H1 (cell line): ENCODE results near the gene GUF1. TPM values are rescaled to one million over a fixed set of nuclear protein-coding genes. Genes with fewer than 3 reads are reported as not detected.

ENCODE experiments used
- CTCF ChIA-PET: fragments of 300-600 bp; sonication (Branson Sonifier 250); formaldehyde crosslinking; loops from one replicate; lab custom pipeline; 2021; ENCODE audit not compliant: partially characterized antibody; lab: Charles Lee
- POLR2A ChIA-PET: fragments of 300-600 bp; sonication (Branson Sonifier 250); formaldehyde crosslinking; loops from one replicate; lab custom pipeline; 2021; ENCODE audit warnings: inconsistent platforms; ENCODE audit not compliant: partially characterized antibody; lab: Charles Lee
- DNase-seq, 2 experiments: peaks; one replicate each; pipeline versions ENCODE4 v3.0.0 to v3.0.0-alpha.2; 2010 to 2022; ENCODE audit warnings: low spot score in 2 of 2, low read depth in 1 of 2, mixed read lengths in 1 of 2
- FAIRE-seq: peaks from 2 replicates; lab custom pipeline; 2011; peaks lifted over from hg19 to GRCh38; lab: Jason Lieb, UNC
- H2AFZ ChIP-seq: 2 replicates; pipeline ENCODE4 v1.8.1; 2012; ENCODE audit warnings: low read length, inconsistent platforms
- H2AK5ac ChIP-seq: 2 replicates; pipeline ENCODE4 v1.6.1; 2013; ENCODE audit warnings: low read depth, low read length
- H2BK120ac ChIP-seq: replicated peaks from 2 replicates; pipeline ENCODE3; 2013; ENCODE audit warnings: low read depth, low read length, inconsistent platforms
- H2BK12ac ChIP-seq: 2 replicates; pipeline ENCODE4 v1.6.1; 2013; ENCODE audit warnings: low read depth, low read length
- H2BK15ac ChIP-seq: 2 replicates; pipeline ENCODE4 v1.6.1; 2013; ENCODE audit warnings: low read length
- H2BK20ac ChIP-seq: 2 replicates; pipeline ENCODE4 v1.6.1; 2013; ENCODE audit warnings: low read length
- H2BK5ac ChIP-seq: 2 replicates; pipeline ENCODE4 v1.6.1; 2013; ENCODE audit warnings: low read depth, low read length
- H3K14ac ChIP-seq: 2 replicates; pipeline ENCODE4 v1.6.1; 2013; ENCODE audit warnings: inconsistent platforms; ENCODE audit not compliant: insufficient read length
- H3K18ac ChIP-seq: 2 replicates; pipeline ENCODE4 v1.6.1; 2013; ENCODE audit warnings: low read length; ENCODE audit errors: extremely low read depth
- H3K23ac ChIP-seq: 2 replicates; pipeline ENCODE4 v1.6.1; 2013; ENCODE audit warnings: inconsistent platforms; ENCODE audit not compliant: insufficient read length
- H3K23me2 ChIP-seq: 2 replicates; pipeline ENCODE4 v1.6.1; 2013; ENCODE audit warnings: low read depth, low read length
- H3K27ac ChIP-seq: 2 replicates; pipeline ENCODE4 v1.6.1; 2011; ENCODE audit warnings: low read depth, low read length, inconsistent platforms
- H3K27me3 ChIP-seq, 4 experiments: replicated peaks in 1 of 4; 1 replicate in 1 of 4; 2 replicates in 3 of 4; pipeline versions ENCODE4 v1.6.1 to v1.8.1; 2011 to 2013; ENCODE audit warnings: low read length in 3 of 4, mild to moderate bottlenecking in 3 of 4, inconsistent platforms in 2 of 4, mixed read lengths in 2 of 4, moderate library complexity in 1 of 4; ENCODE audit not compliant: control insufficient read depth in 3 of 4, insufficient read depth in 3 of 4; ENCODE audit errors: extremely low read depth in 1 of 4
- H3K36me3 ChIP-seq, 4 experiments: 2 replicates each; pipeline versions ENCODE4 v1.6.1 to v1.8.1; 2011 to 2013; ENCODE audit warnings: mild to moderate bottlenecking in 4 of 4, low read length in 3 of 4, moderate library complexity in 2 of 4, control low read depth in 1 of 4, inconsistent platforms in 1 of 4; ENCODE audit not compliant: insufficient read depth in 4 of 4, control insufficient read depth in 2 of 4
- H3K4ac ChIP-seq: replicated peaks from 2 replicates; pipeline ENCODE3; 2013; ENCODE audit warnings: low read length, low read depth, mixed read lengths, inconsistent platforms; ENCODE audit not compliant: insufficient read length
- H3K4me1 ChIP-seq, 4 experiments: replicated peaks in 1 of 4; 1 replicate in 1 of 4; 2 replicates in 3 of 4; pipeline versions ENCODE4 v1.6.1 to v1.8.1; 2011 to 2013; ENCODE audit warnings: low read length in 3 of 4, inconsistent platforms in 2 of 4, mixed read lengths in 1 of 4; ENCODE audit not compliant: insufficient read depth in 4 of 4, control insufficient read depth in 3 of 4
- H3K4me2 ChIP-seq, 2 experiments: 2 replicates each; pipeline versions ENCODE4 v1.6.1 to v1.8.1; 2011 to 2013; ENCODE audit warnings: low read depth in 2 of 2, low read length in 2 of 2, control low read depth in 1 of 2, inconsistent platforms in 1 of 2, mild to moderate bottlenecking in 1 of 2; ENCODE audit not compliant: insufficient read depth in 1 of 2
- H3K4me3 ChIP-seq, 4 experiments: fragments of 200-600, 300-600 bp in 1 of 4; sonication (generic), shearing (Covaris generic), sonication (Bioruptor Twin) in 1 of 4; 2 replicates each; pipeline versions ENCODE4 v1.5.1 to v1.8.1; 2011 to 2016; ENCODE audit warnings: low read length in 4 of 4, low read depth in 3 of 4, control low read depth in 2 of 4, inconsistent platforms in 2 of 4, mild to moderate bottlenecking in 2 of 4, mixed read lengths in 1 of 4, moderate library complexity in 1 of 4; ENCODE audit not compliant: insufficient read depth in 2 of 4; ENCODE audit errors: extremely low read depth in 1 of 4
- H3K56ac ChIP-seq: replicated peaks from 2 replicates; pipeline ENCODE3; 2013; ENCODE audit warnings: low read depth, mild to moderate bottlenecking, mixed read lengths, low read length, inconsistent platforms; ENCODE audit not compliant: insufficient read length
- H3K79me1 ChIP-seq: 2 replicates; pipeline ENCODE4 v1.6.1; 2013; ENCODE audit warnings: low read depth, low read length, control low read depth
- H3K79me2 ChIP-seq, 2 experiments: 2 replicates each; pipeline versions ENCODE4 v1.6.1 to v1.8.1; 2012 to 2013; ENCODE audit warnings: low read length in 2 of 2, mild to moderate bottlenecking in 2 of 2, inconsistent platforms in 1 of 2; ENCODE audit not compliant: insufficient read depth in 2 of 2, control insufficient read depth in 1 of 2
- H3K9ac ChIP-seq, 4 experiments: replicated peaks in 1 of 4; 1 replicate in 1 of 4; 2 replicates in 3 of 4; pipeline versions ENCODE4 v1.6.1 to v1.8.1; 2011 to 2013; ENCODE audit warnings: low read depth in 3 of 4, low read length in 3 of 4, control low read depth in 2 of 4, mild to moderate bottlenecking in 2 of 4, moderate library complexity in 2 of 4, inconsistent platforms in 1 of 4; ENCODE audit errors: extremely low read depth in 1 of 4
- H3K9me3 ChIP-seq, 2 experiments: 2 replicates each; pipeline versions ENCODE4 v1.6.1 to v1.8.1; 2012 to 2013; ENCODE audit warnings: mild to moderate bottlenecking in 2 of 2, moderate library complexity in 2 of 2, control low read depth in 1 of 2, inconsistent platforms in 1 of 2, low read depth in 1 of 2, low read length in 1 of 2, mixed read lengths in 1 of 2; ENCODE audit not compliant: insufficient read depth in 2 of 2
- H4K20me1 ChIP-seq, 2 experiments: replicated peaks in 1 of 2; 2 replicates each; pipeline versions ENCODE3 to v1.8.1; 2011 to 2013; ENCODE audit warnings: inconsistent platforms in 2 of 2, low read length in 2 of 2, mild to moderate bottlenecking in 1 of 2; ENCODE audit not compliant: insufficient read depth in 2 of 2, control insufficient read depth in 1 of 2
- H4K5ac ChIP-seq: 2 replicates; pipeline ENCODE4 v1.6.1; 2013; ENCODE audit warnings: low read length, low read depth, mixed read lengths, inconsistent platforms; ENCODE audit not compliant: insufficient read length
- H4K8ac ChIP-seq: 2 replicates; pipeline ENCODE4 v1.8.0; 2013; ENCODE audit warnings: mild to moderate bottlenecking, moderate library complexity, low read length, inconsistent platforms; ENCODE audit not compliant: insufficient read depth; ENCODE audit errors: extremely low read depth
- H4K91ac ChIP-seq: replicated peaks from 2 replicates; pipeline ENCODE3; 2013; ENCODE audit warnings: low read length, mixed read lengths, inconsistent platforms; ENCODE audit not compliant: insufficient read length
- BRCA1 ChIP-seq: IDR thresholded peaks from 2 replicates; pipeline ENCODE4 v1.6.1; 2012; ENCODE audit warnings: low read depth, low read length, improper control_type of control experiment
- ZNF274 ChIP-seq: IDR thresholded peaks from 2 replicates; pipeline ENCODE4 v1.7.0; 2012; ENCODE audit warnings: low read length, borderline replicate concordance; ENCODE audit errors: extremely low read depth
- WGBS, 2 experiments: shearing (Covaris generic) in 1 of 2; methylation state at CpG; one replicate each; pipeline versions ENCODE4 v1.1.6 to v1.1.7; 2013 to 2015; ENCODE audit warnings: low lambda C conversion rate in 2 of 2, mixed read lengths in 2 of 2, inconsistent platforms in 1 of 2, low coverage in 1 of 2, missing lambda C conversion rate in 1 of 2; ENCODE audit not compliant: insufficient replicate concordance in 2 of 2, insufficient coverage in 1 of 2, insufficient read length in 1 of 2; ENCODE audit errors: extremely low coverage in 1 of 2, missing lambda C conversion rate in 1 of 2; 5-methylcytosine and 5-hydroxymethylcytosine counted together
- polyA plus RNA-seq, 7 experiments: library from polyadenylated mRNA; depleted of rRNA in 3 of 7; stranded (reverse) in 5 of 7; unstranded in 2 of 7; fragments of >200 nt in 5 of 7; fragments of 200-250 nt in 2 of 7; gene quantifications; 1 replicate in 5 of 7; 2 replicates in 1 of 7; 4 replicates in 1 of 7; pipeline versions ENCODE4 v1.2.1 to v1.2.3, GENCODE V29; 2011 to 2013; ENCODE audit warnings: missing spikeins in 2 of 7, mixed read lengths in 2 of 7
- total RNA-seq: library from RNA; stranded (reverse); fragmentation: NEBNext Ultra II Directional; extraction: Animal tissue kit (Norgen Biotek cat#: 25700); gene quantifications from 2 replicates; pipeline ENCODE4 v1.2.1, GENCODE V29; 2021

GUF1 gene
- total and polyA plus RNA-seq, 2 of the 8 experiments (the other 6 are each of a cell fraction or from before 2014, with no cell fraction given) = 14.8 to 30.6 TPM

- ChIA-PET CTCF (no interaction called here), POLR2A (no interaction called here)
- no peak overlapping the region for H4K8ac ChIP-seq
- no peak overlapping the region for H4K5ac ChIP-seq
- 76% methylated on average over 3 of the region's 3 CpGs; no CpG with 5 or more reads in 1 of the 2 experiments for WGBS, 2 experiments
- DNase-seq (no peak), FAIRE-seq (no peak)
- no peaks in the 10 kb centered on the region for H3K23me2 ChIP-seq
- H2AFZ ChIP-seq = no peak overlapping the region; the same call in 1 of the 2 replicates
- no peaks in the 10 kb centered on the region for H3K79me2 ChIP-seq
- H2BK20ac ChIP-seq = no peak overlapping the region
- no peak overlapping the region for H3K4me3 ChIP-seq
- no peak for TF ChIP-seq BRCA1
- no peak for TF ChIP-seq ZNF274
- H2BK15ac ChIP-seq = no peak overlapping the region
- no peaks in the 10 kb centered on the region for H4K20me1 ChIP-seq
- no peak overlapping the region for H3K18ac ChIP-seq
- no peak overlapping the region for H3K23ac ChIP-seq
- H3K36me3 ChIP-seq = no peaks in the 10 kb centered on the region
- H3K4me2 ChIP-seq = no peak overlapping the region
- H3K14ac ChIP-seq = no peak overlapping the region
- H2AK5ac ChIP-seq = no peak overlapping the region
- no peak overlapping the region for H3K9ac ChIP-seq
- H4K91ac ChIP-seq = no peak overlapping the region
- peaks cover 0 to 6% (median 0%) of the 10 kb centered on the region in 4 experiments; a peak in 2 of 7 replicates for H3K4me1 ChIP-seq
- no peak overlapping the region for H3K56ac ChIP-seq
- no peak overlapping the region for H2BK120ac ChIP-seq
- H3K4ac ChIP-seq = no peak overlapping the region
- no peaks in the 10 kb centered on the region for H3K9me3 ChIP-seq
- no peak overlapping the region for H2BK5ac ChIP-seq
- H2BK12ac ChIP-seq = no peak overlapping the region
- no peaks in the 10 kb centered on the region for H3K79me1 ChIP-seq
- H3K27me3 ChIP-seq = no peaks in the 10 kb centered on the region
- H3K27ac ChIP-seq = no peak overlapping the region
These were observed 17.8 kb upstream of the GUF1 start for GRCh38 chr4:44660396-44660795.
